SK-N-SH (cell line): ENCODE data around the gene ACOX2.

Source experiments
- CTCF ChIP-seq: fragments of 200-600 bp; sonication (generic); IDR thresholded peaks from 2 replicates; pipeline ENCODE4 v1.6.1; 2017; ENCODE audit warnings: antibody characterized with exemption, mild to moderate bottlenecking, moderate library complexity
- TAF1 ChIP-seq: IDR thresholded peaks from 2 replicates; pipeline ENCODE4 v1.6.1; 2012; ENCODE audit warnings: low read depth, mild to moderate bottlenecking, low read length, moderate library complexity, borderline replicate concordance

GRCh38 chr3:58519668-58520402, 17.2 kb downstream of the ACOX2 start:
- no peak for TF ChIP-seq CTCF
- TF ChIP-seq TAF1 = no peak
